Measurements from ENCODE around the gene MMP17. TPM values are rescaled to one million over a fixed set of nuclear protein-coding genes. Genes with fewer than 3 reads are reported as not detected.
A peak's percentile ranks its signal among the peaks of the same experiment; 100 is the strongest.
"Not testable (repeated sequence)": the region's sequence is repeated elsewhere in the genome, so short reads cannot be mapped to it uniquely, and the experiment has no call there.

MMP17 gene
- total and polyA plus RNA-seq, 5 experiments from 2014 or later = 0.62 to 1.5 TPM; not detected in 3

DNA sequence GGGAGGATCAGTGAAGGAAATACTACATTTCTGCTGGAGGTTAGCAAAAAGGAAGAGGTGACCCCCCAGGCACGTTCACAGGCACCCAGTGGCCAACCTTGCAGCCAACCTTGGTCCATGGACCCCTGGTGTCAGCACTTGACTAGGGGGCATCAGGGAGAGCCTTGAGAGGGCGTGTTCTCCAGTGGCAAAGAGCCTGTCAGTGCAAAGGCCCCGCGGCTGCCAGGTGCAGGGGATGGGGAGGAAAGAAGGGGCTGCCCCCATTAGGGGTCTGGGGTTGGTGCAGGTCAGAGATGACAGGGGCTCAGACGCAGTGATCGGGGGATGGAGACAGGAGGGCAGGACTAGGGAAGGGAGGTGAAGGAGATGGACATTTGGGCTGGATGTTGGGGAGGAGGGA is 43.5 kb downstream of the MMP17 start:
- H3K36me3 Mint-ChIP-seq = peaks cover 0 to 4% (median 3%) of the 10 kb centered on the region in 3 donors
- H3K27ac Mint-ChIP-seq = no peak overlapping the region
- DNase-seq (no peak), ATAC-seq (no peak)
- H3K9me3 Mint-ChIP-seq = peaks cover 0 to 14% (median 2%) of the 10 kb centered on the region in 9 donors
- H3K27me3 Mint-ChIP-seq = peaks cover 0 to 2% (median 1%) of the 10 kb centered on the region in 5 donors
- POLR2A ChIA-PET = no interaction called here
- H3K4me3 Mint-ChIP-seq = no peak overlapping the region
- H3K4me1 Mint-ChIP-seq = peaks cover 0 to 1% (median 0%) of the 10 kb centered on the region in 4 donors

DNA sequence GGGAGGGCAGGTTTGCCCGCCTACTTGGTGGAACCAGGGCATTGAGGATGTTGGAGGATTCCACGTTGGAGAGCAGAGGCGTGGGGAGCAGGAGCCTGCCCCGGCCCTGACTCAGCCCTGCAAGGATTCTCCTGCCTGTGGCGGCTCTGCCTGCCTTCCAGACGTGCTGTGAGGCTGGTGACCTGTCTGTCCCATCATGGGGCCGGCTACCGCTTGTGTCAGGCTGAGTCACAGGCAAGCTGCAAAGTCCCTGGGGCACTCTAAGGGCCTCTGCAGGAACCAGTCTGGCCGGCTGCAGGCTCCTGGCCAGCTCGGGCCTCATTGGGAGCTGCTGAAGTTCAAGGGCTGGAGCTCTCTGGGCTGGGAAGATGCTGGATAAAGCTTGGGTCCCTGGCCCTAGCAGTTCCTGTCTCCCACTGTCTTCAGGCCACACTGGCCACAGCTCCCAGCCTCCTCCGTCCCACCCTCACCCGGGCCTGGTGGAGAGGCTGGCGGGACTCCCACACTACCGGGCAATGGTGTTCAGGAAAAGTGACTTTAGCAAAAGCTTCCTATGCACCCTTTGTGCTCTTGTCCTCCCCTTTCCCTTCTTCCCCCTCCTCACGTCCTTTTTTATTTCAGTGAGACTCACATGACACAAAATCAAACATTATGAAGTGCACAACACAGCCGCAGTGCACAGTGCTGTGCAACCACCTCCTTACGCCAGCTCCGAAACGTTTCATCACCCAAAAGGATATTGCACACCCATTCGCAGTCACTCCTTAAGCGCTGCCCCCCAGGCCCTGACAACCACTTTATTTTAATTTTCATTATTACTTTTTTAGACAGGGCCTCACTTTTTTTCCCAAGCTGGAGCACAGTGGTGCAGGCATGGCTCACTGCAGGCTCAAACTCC is 44.2 kb downstream of the MMP17 start:
- POLR2A ChIA-PET = no interaction called here
- Mint-ChIP-seq H3K27me3 (peaks cover 0 to 2% (median 1%) of the 10 kb centered on the region in 5 donors), H3K4me3 (no peak overlapping the region), H3K27ac (no peak overlapping the region), H3K36me3 (peaks cover 0 to 4% (median 3%) of the 10 kb centered on the region in 3 donors), H3K4me1 (peaks cover 0 to 1% (median 0%) of the 10 kb centered on the region in 4 donors), H3K9me3 (peaks cover 0 to 14% (median 2%) of the 10 kb centered on the region in 9 donors)
- ATAC-seq (no peak), DNase-seq (no peak)

DNA sequence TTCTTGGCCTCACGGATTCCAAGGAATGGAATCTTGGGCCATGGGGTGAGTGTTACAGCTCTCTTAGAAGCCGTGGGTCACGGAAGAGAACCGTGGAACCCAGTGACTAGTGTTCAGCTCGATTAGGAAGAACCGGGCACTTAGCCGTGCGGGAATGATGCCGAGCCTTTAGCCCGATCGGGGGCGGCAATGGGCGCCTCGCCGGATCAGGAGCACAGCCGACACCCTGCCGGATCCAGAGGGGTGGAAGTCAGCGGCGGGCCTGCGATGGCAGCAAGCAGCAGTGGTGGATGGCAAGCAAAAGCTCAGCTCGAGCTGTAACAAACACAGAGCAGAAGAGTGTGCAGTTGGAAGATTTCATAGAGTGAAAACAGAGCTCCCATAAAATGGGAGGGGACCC is 45.1 kb downstream of the MMP17 start:
- Mint-ChIP-seq H3K27me3 (peaks cover 0 to 2% (median 1%) of the 10 kb centered on the region in 5 donors), H3K9me3 (peaks cover 0 to 14% (median 2%) of the 10 kb centered on the region in 9 donors), H3K4me3 (no peak overlapping the region), H3K36me3 (peaks cover 0 to 4% (median 3%) of the 10 kb centered on the region in 3 donors), H3K4me1 (peaks cover 0 to 1% (median 0%) of the 10 kb centered on the region in 4 donors), H3K27ac (no peak overlapping the region)
- ATAC-seq = no peak
- POLR2A ChIA-PET = no interaction called here
- DNase-seq = no peak

DNA sequence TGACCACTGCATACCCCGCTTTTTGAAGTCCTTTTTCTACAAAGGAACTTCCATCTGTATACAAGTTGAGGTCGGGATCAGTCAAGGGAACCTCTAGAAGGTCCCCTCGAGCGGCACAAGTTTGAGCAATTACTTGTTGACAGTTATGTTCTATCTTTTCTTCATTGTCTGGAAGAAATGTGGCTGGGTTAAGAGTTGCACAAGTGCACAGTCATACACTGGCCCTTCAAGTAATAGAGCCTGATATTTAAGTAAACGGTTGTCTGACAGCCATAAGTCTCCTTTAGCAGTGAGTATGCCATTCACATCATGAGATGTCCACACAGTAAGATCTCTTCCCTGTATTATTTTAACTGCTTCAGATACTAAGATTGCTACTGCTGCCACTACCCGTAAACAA is 46.8 kb downstream of the MMP17 start:
- H3K36me3 Mint-ChIP-seq, H3K27me3 Mint-ChIP-seq, H3K4me1 Mint-ChIP-seq, POLR2A ChIA-PET, ATAC-seq, H3K4me3 Mint-ChIP-seq, DNase-seq, H3K27ac Mint-ChIP-seq: not testable (repeated sequence)
- H3K9me3 Mint-ChIP-seq = peaks cover 0 to 14% (median 2%) of the 10 kb centered on the region in 9 donors

DNA sequence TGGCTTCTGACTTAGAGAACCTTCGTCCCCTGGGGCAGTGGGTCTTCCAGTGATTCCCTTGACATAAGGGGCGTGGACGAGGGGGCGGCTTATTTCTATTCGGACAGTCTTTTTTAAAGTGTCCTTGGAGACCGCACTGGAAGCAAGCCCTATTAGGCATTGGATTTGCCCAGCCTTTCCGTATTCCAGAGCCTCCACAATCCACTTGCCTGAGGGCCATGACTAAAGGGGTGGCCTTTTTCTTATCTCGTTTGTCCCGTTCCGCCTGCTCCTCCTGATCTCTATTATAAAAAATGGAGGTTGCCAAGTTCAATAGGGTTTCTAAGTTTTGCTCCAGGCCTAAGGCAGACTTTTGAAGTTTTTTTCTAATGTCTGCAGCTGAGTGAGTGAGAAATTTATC is 49.0 kb downstream of the MMP17 start:
- ATAC-seq, H3K36me3 Mint-ChIP-seq, H3K27ac Mint-ChIP-seq, POLR2A ChIA-PET, DNase-seq, H3K4me3 Mint-ChIP-seq, H3K4me1 Mint-ChIP-seq, H3K27me3 Mint-ChIP-seq: not testable (repeated sequence)
- peaks cover 0 to 14% (median 2%) of the 10 kb centered on the region in 9 donors for H3K9me3 Mint-ChIP-seq

DNA sequence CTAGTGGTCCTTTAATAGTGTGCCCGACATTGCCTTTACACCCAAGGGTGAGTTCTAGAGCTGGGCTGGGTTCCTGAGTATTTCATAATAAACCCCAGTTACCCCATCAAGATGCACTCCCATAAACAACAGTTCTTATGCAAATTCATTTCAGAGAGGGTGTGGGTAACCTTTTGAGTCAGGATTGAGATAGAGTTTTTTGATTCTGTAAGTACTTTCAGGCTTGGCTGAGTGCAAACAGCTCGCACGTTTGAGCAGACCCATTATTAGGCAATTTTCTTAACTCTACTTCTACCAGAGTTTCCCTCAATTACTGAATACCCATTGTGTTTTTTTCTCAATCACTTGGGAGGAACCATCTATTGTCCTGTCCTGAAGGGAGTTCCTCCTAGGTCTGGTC is 50.2 kb downstream of the MMP17 start:
- H3K4me3 Mint-ChIP-seq, H3K4me1 Mint-ChIP-seq, ATAC-seq, POLR2A ChIA-PET, H3K36me3 Mint-ChIP-seq, H3K27ac Mint-ChIP-seq, DNase-seq, H3K27me3 Mint-ChIP-seq: not testable (repeated sequence)
- peaks cover 0 to 11% (median 0%) of the 10 kb centered on the region in 9 donors for H3K9me3 Mint-ChIP-seq

DNA sequence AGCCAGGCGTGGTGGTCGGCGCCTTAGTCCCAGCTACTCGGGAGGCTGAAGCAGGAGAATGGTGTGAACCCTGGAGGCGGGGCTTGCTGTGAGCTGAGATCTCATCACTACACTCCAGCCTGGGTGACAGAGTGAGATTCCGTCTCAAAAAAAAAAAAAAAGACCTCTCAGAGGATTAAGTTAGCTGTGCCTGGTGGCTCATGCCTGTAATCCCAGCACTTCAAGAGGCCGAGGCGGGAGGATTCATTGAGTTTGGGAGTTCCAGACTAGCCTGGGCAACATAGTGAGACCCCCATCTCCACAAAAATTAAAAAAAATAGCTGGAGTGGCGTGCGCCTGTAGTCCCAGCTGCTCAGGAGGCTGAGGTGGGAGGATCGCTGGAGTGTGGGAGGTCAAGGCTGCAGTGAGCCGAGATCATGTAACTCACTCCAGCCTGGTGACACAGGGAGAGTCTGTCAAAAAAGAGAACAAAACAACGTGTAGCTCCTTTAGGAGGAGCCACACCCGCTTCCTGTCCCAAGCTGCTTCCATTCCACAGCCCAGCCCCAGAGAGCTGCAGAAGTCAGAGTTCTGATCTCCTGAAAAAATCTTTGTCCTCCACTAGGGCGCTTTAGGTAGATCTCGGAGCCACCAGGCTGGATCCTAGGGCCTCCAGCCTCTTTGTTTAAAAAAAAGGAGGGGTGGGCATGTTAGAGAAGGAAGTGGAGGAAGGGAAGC is 54.8 kb downstream of the MMP17 start:
- Mint-ChIP-seq H3K27ac (no peak overlapping the region), H3K4me1 (peaks cover 0 to 1% (median 0%) of the 10 kb centered on the region in 4 donors), H3K27me3 (peaks cover 0 to 10% (median 3%) of the 10 kb centered on the region in 5 donors), H3K36me3 (peaks cover 0 to 6% (median 0%) of the 10 kb centered on the region in 3 donors), H3K4me3 (no peak overlapping the region), H3K9me3 (peaks cover 0 to 7% (median 2%) of the 10 kb centered on the region in 9 donors)
- ATAC-seq = no peak
- DNase-seq = no peak
- POLR2A ChIA-PET = no interaction called here

DNA sequence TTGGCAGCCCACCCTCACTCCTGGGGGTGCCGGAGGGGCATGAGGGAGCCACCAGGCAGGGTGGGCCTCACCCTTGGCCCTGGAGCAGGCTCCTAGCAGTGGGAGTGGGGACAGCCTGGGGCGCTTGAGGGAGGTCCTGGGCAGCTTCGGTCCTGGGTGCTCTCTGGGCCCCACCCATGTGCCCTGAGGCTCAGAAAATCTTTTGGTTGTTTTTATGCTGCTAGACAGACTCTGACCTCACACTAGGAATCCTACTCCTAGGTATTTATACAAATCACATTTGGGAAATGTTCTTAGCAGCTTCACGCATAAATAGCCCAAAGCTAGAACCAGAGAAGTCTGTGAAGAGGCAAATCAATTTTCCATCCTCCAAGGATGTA is 55.3 kb downstream of the MMP17 start:
- Mint-ChIP-seq H3K36me3 (peaks cover 0 to 6% (median 0%) of the 10 kb centered on the region in 3 donors), H3K27ac (no peak overlapping the region), H3K27me3 (peaks cover 0 to 10% (median 3%) of the 10 kb centered on the region in 5 donors), H3K4me3 (no peak overlapping the region), H3K9me3 (peaks cover 0 to 7% (median 2%) of the 10 kb centered on the region in 9 donors), H3K4me1 (peaks cover 0 to 1% (median 0%) of the 10 kb centered on the region in 4 donors)
- DNase-seq = no peak
- POLR2A ChIA-PET = no interaction called here
- no peak for ATAC-seq

DNA sequence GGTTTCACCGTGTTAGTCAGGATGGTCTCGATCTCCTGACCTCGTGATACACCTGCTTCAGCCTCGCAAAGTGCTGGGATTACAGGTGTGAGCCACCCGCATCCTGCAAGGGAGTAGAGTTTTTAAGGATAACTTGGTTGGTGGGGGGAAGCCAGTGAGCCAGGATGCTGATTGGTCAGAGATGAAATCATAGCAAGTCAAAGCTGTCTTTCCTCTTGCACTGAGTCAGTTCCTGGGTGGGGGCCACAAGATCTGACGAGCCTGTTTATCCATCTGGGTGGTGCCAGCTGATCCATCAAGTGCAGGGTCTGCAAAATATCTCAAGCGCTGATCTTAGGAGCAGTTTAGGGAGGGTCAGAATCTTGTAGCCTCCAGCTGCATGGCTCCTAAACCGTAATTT is 56.9 kb downstream of the MMP17 start:
- ATAC-seq, H3K27ac Mint-ChIP-seq, H3K4me3 Mint-ChIP-seq, H3K9me3 Mint-ChIP-seq, H3K36me3 Mint-ChIP-seq, H3K27me3 Mint-ChIP-seq, DNase-seq, POLR2A ChIA-PET, H3K4me1 Mint-ChIP-seq: not testable (repeated sequence)

DNA sequence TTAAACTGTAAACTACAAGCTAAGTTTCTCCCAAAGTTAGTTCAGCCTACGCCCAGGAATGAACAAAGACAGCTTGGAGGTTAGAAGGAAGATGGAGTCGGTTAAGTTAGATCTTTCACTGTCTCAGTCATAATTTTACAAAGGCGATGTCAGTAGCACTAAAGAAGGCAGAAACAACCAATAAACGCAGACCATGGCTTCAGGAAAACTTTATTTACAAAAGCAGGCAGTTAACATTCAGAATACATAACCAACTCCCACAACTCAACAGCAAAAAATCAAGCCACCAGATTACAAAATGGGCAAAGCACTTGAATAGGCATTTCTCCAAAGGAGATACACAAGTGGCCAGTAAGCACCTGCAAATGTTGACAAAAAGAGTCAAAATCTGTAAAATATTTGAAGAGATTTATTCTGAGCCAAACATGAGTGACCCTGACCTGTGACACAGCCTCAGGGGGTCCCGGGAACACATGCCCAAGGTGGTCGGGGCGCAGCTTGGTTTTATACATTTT is 57.4 kb downstream of the MMP17 start:
- POLR2A ChIA-PET = no interaction called here
- no peak for DNase-seq
- H3K4me3 Mint-ChIP-seq = no peak overlapping the region
- peaks cover 0 to 4% (median 0%) of the 10 kb centered on the region in 5 donors for H3K27me3 Mint-ChIP-seq
- H3K4me1 Mint-ChIP-seq = peaks cover 0 to 4% (median 0%) of the 10 kb centered on the region in 4 donors
- peaks cover 0 to 7% (median 2%) of the 10 kb centered on the region in 9 donors for H3K9me3 Mint-ChIP-seq
- no peak overlapping the region for H3K27ac Mint-ChIP-seq
- no peak for ATAC-seq
- peaks cover 0 to 6% (median 0%) of the 10 kb centered on the region in 3 donors for H3K36me3 Mint-ChIP-seq

DNA sequence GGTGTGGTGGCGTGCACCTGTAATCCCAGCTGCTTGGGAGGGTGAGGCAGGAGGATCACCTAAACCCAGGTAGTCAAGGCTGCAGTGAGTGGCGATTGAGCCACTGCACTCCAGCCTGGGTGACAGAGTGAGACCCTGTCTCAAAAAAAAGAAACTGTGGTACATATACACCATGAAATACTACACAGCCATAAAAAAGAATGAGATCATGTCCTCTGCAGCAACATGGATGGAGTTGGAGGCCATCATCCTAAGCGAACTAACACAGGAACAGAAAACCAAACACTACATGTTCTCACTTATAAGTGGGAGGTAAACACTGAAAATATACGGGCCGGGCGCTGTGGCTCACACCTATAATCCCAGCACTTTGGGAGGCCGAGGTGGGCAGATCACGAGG is 63.5 kb downstream of the MMP17 start:
- DNase-seq, H3K9me3 Mint-ChIP-seq, POLR2A ChIA-PET, H3K27me3 Mint-ChIP-seq, H3K36me3 Mint-ChIP-seq, ATAC-seq: not testable (repeated sequence)
- peak overlapping the region in 1 of 10 donors; percentile 24 for H3K4me3 Mint-ChIP-seq
- peaks cover 7 to 14% (median 10%) of the 10 kb centered on the region in 4 donors for H3K4me1 Mint-ChIP-seq
- H3K27ac Mint-ChIP-seq = peak overlapping the region in 1 of 10 donors; percentile 23

DNA sequence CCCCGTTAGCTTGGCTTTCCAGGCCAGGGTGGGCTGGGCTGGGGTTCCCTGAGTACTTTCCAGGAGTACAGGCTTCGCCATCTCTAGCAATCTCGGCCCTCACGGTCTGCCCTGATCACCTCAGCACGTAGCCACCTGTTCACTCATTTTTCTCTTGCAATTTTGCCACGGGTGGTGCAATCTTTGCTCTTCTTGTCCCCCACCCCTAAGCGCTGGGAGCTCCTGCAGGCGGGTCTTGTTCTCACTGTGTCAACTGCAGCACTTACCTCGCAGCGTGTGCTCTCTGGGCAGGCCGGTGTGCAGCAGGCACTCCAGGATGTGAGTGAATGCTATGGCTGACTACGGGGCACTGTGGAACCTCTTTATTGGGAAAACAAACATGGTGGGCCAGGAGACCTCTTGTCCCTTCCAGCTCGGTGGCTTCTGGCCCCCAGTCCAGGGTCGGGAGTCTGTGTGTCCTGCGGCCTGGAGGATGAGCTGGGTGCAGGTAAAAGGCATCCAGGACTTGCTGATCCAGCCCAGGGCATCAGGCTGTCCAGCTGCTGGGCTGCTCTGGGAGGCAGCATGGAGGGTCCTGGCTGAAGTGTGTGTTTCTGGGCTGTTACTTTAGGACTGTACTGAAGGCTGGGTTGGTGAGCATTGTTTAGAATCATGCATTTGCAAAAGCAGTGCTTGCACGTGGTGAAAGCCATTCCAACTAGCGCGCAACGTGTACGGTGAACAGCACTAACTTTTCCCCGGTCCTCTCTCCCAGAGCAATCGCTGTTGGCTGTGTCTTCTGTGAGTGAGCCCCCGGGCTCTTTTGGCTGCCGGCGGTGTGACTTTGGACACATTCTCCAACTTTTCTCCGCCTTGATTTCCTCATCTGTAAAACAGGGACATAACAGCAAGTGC is 64.8 kb downstream of the MMP17 start:
- no peak for DNase-seq
- peak overlapping the region in 6 of 10 donors; percentile 59 to 90 (median 61) for H3K4me3 Mint-ChIP-seq

More for the DNA sequence above, 64.8 kb downstream of the MMP17 start:
- H3K27ac Mint-ChIP-seq = peak overlapping the region in 6 of 10 donors; percentile 24 to 85 (median 66)
- POLR2A ChIA-PET = no interaction called here
- no peaks in the 10 kb centered on the region for H3K9me3 Mint-ChIP-seq
- no peak for ATAC-seq
- H3K27me3 Mint-ChIP-seq = no peaks in the 10 kb centered on the region
- H3K36me3 Mint-ChIP-seq = peaks cover 0 to 2% (median 0%) of the 10 kb centered on the region in 3 donors
- peaks cover 11 to 26% (median 17%) of the 10 kb centered on the region in 4 donors for H3K4me1 Mint-ChIP-seq
